Vagina (tissue), 2 donors: ENCODE measurements around the gene CECR2. TPM values are rescaled to one million over a fixed set of nuclear protein-coding genes. Genes with fewer than 3 reads are reported as not detected.

ENCODE experiments used
- DNase-seq, 2 donors: peaks; one replicate each; pipeline ENCODE4 v3.0.0-alpha.2; 2017; ENCODE audit errors: extremely low spot score in 2 of 2
- H3K27ac ChIP-seq: fragments of 200-600 bp; sonication (generic); one replicate; pipeline ENCODE4 v1.5.1; 2019
- H3K27me3 ChIP-seq: fragments of 200-600 bp; sonication (generic); one replicate; pipeline ENCODE4 v1.5.1; 2019
- H3K36me3 ChIP-seq, 2 donors: fragments of 200-600 bp; sonication (generic); one replicate each; pipeline ENCODE4 v1.5.1; 2017 to 2019
- H3K4me1 ChIP-seq: fragments of 200-600 bp; sonication (generic); one replicate; pipeline ENCODE4 v1.5.1; 2019
- H3K4me3 ChIP-seq, 2 donors: fragments of 200-600 bp; sonication (generic); 1 replicate in 1 of 2; 2 replicates in 1 of 2; pipeline ENCODE4 v1.5.1; 2016 to 2019
- H3K9me3 ChIP-seq: fragments of 200-600 bp; sonication (generic); one replicate; pipeline ENCODE4 v1.5.1; 2019
- CTCF ChIP-seq, 3 experiments: fragments of 450-650 bp in 2 of 3; fragments of 200-600 bp in 1 of 3; sonication (generic) in 1 of 3; IDR thresholded peaks; one replicate each; pipeline ENCODE4 v1.5.1; 2017 to 2019; ENCODE audit warnings: antibody characterized with exemption in 3 of 3, mild to moderate bottlenecking in 2 of 3, moderate library complexity in 2 of 3
- POLR2A ChIP-seq, 2 donors: fragments of 450-650 bp; IDR thresholded peaks; one replicate each; pipeline ENCODE4 v1.6.1; 2017; ENCODE audit warnings: antibody characterized with exemption in 2 of 2, mild to moderate bottlenecking in 2 of 2, moderate library complexity in 2 of 2
- POLR2AphosphoS5 ChIP-seq, 2 donors: sonication (generic); formaldehyde crosslinking; IDR thresholded peaks; one replicate each; pipeline ENCODE4 v1.9.0; 2017; ENCODE audit warnings: antibody characterized with exemption in 2 of 2, mild to moderate bottlenecking in 2 of 2, low read depth in 1 of 2; ENCODE audit not compliant: insufficient read depth in 1 of 2
- intact Hi-C: fragments of 100-400 bp; cut with DNase I; formaldehyde crosslinking; loops from one replicate; pipeline ENCODE4 v1.15.1; 2023
- total RNA-seq: library from RNA; depleted of rRNA; stranded (reverse); fragments of >200 nt; gene quantifications from one replicate; pipeline ENCODE4 v1.2.3, GENCODE V29; 2016

Gene CECR2
- total RNA-seq, 1 donor from 2014 or later: 0.98 TPM

GRCh38 chr22:17483688-17484372 lies 114.6 kb downstream of the CECR2 start:
- no peak overlapping the region for H3K27ac ChIP-seq
- no peaks in the 10 kb centered on the region for H3K9me3 ChIP-seq
- intact Hi-C loops: no loop called here
- TF ChIP-seq POLR2A (IDR thresholded peaks at IDR 0.05) (no peak), CTCF (IDR thresholded peaks at IDR 0.05) (no peak), POLR2AphosphoS5 (IDR thresholded peaks at IDR 0.05; ENCODE audit: insufficient read depth in 1 of 2, low read depth in 1 of 2) (no peak)
- H3K27me3 ChIP-seq: no peaks in the 10 kb centered on the region
- no peaks in the 10 kb centered on the region for H3K36me3 ChIP-seq
- no peaks in the 10 kb centered on the region for H3K4me1 ChIP-seq
- H3K4me3 ChIP-seq: no peak overlapping the region
- DNase-seq: no peak

GRCh38 chr22:17484608-17485007 lies 115.3 kb downstream of the CECR2 start:
- no peaks in the 10 kb centered on the region for H3K27me3 ChIP-seq
- H3K4me1 ChIP-seq: no peaks in the 10 kb centered on the region
- no peak overlapping the region for H3K27ac ChIP-seq
- H3K4me3 ChIP-seq: no peak overlapping the region
- intact Hi-C loops: loop anchor here (5.0 kb wide), 1 partner anchor 287 kb away; no protein-coding TSS in a partner anchor
- no peaks in the 10 kb centered on the region for H3K36me3 ChIP-seq
- no peak for DNase-seq
- TF ChIP-seq POLR2A (IDR thresholded peaks at IDR 0.05): no peak
- TF ChIP-seq POLR2AphosphoS5 (IDR thresholded peaks at IDR 0.05; ENCODE audit: insufficient read depth in 1 of 2, low read depth in 1 of 2): no peak
- no peak for TF ChIP-seq CTCF (IDR thresholded peaks at IDR 0.05)
- no peaks in the 10 kb centered on the region for H3K9me3 ChIP-seq

GRCh38 chr22:17486313-17486712 lies 117.1 kb downstream of the CECR2 start:
- no peak for TF ChIP-seq POLR2AphosphoS5 (IDR thresholded peaks at IDR 0.05; ENCODE audit: insufficient read depth in 1 of 2, low read depth in 1 of 2)
- TF ChIP-seq CTCF (IDR thresholded peaks at IDR 0.05): no peak
- intact Hi-C loops: loop anchor here (5.0 kb wide), 1 partner anchor 289 kb away; no protein-coding TSS in a partner anchor
- Histone ChIP-seq H3K36me3 (no peaks in the 10 kb centered on the region), H3K4me3 (no peak overlapping the region), H3K9me3 (no peaks in the 10 kb centered on the region), H3K27ac (no peak overlapping the region), H3K27me3 (no peaks in the 10 kb centered on the region), H3K4me1 (no peaks in the 10 kb centered on the region)
- DNase-seq: no peak

- Histone ChIP-seq H3K36me3 (no peaks in the 10 kb centered on the region), H3K27ac (no peak overlapping the region), H3K4me1 (no peaks in the 10 kb centered on the region), H3K9me3 (no peaks in the 10 kb centered on the region), H3K27me3 (no peaks in the 10 kb centered on the region), H3K4me3 (no peak overlapping the region)
- DNase-seq: no peak
- TF ChIP-seq POLR2A (IDR thresholded peaks at IDR 0.05): no peak
- no peak for TF ChIP-seq CTCF (IDR thresholded peaks at IDR 0.05)
- TF ChIP-seq POLR2AphosphoS5 (IDR thresholded peaks at IDR 0.05; ENCODE audit: insufficient read depth in 1 of 2, low read depth in 1 of 2): no peak
- intact Hi-C loops: loop anchor here (5.0 kb wide), 1 partner anchor 289 kb away; no protein-coding TSS in a partner anchor
These were observed 117.5 kb downstream of the CECR2 start for GRCh38 chr22:17486719-17487118.

- Histone ChIP-seq H3K27ac (no peak overlapping the region), H3K4me3 (no peak overlapping the region), H3K9me3 (no peaks in the 10 kb centered on the region), H3K27me3 (no peaks in the 10 kb centered on the region), H3K36me3 (no peaks in the 10 kb centered on the region), H3K4me1 (no peaks in the 10 kb centered on the region)
- no peak for DNase-seq
- intact Hi-C loops: loop anchor here (5.0 kb wide), 1 partner anchor 292 kb away; no protein-coding TSS in a partner anchor
- TF ChIP-seq POLR2A (IDR thresholded peaks at IDR 0.05) (no peak), CTCF (IDR thresholded peaks at IDR 0.05) (no peak), POLR2AphosphoS5 (IDR thresholded peaks at IDR 0.05; ENCODE audit: insufficient read depth in 1 of 2, low read depth in 1 of 2) (no peak)
These were observed 119.8 kb downstream of the CECR2 start for GRCh38 chr22:17489101-17489500.
